Suppressor macrophage treated with lipopolysaccharide for 1 hour (primary cell): ENCODE measurements around the gene TSC1.

ENCODE experiments used
- DNase-seq, 3 donors: peaks; one replicate each; pipeline ENCODE4 v3.0.0-alpha.2; 2020 to 2022

Gene TSC1

GRCh38 chr9:132857616-132858342 lies 86.6 kb downstream of the TSC1 start:
- DNase-seq, result no peak

GRCh38 chr9:132857031-132857430 lies 87.4 kb downstream of the TSC1 start:
- no peak for DNase-seq

- no peak for DNase-seq
Measured at GRCh38 chr9:132855904-132856303, 88.5 kb downstream of the TSC1 start.

GRCh38 chr9:132854832-132855231 lies 89.6 kb downstream of the TSC1 start:
- no peak for DNase-seq

- no peak for DNase-seq
Measured at GRCh38 chr9:132853482-132853881, 90.9 kb downstream of the TSC1 start.

- no peak for DNase-seq
Measured at GRCh38 chr9:132849185-132849706, 95.2 kb downstream of the TSC1 start.

GRCh38 chr9:132846918-132847515 lies 97.4 kb downstream of the TSC1 start:
- no peak for DNase-seq

- DNase-seq, result no peak
Measured at GRCh38 chr9:132846109-132846917, 98.1 kb downstream of the TSC1 start.

- no peak for DNase-seq
Measured at GRCh38 chr9:132842124-132843044, 102.0 kb downstream of the TSC1 start.
